Aorta (tissue), 5 donors: Measurements from ENCODE around the gene SIPA1L3. TPM values are rescaled to one million over a fixed set of nuclear protein-coding genes. Genes with fewer than 3 reads are reported as not detected.

ENCODE experiments used
- ATAC-seq: fragments of 200-7000 bp; cut with Tn5 transposase; one replicate; pipeline ENCODE4 v1.9.1; 2022; ENCODE audit warnings: moderate library complexity; ENCODE audit not compliant: low FRiP score
- DNase-seq, 2 donors: peaks; one replicate each; pipeline ENCODE4 v3.0.0-alpha.2; 2020
- H3K27ac ChIP-seq, 2 donors: one replicate each; pipeline ENCODE4 v1.5.1; 2013; ENCODE audit warnings: low read length in 2 of 2, mild to moderate bottlenecking in 2 of 2, moderate library complexity in 2 of 2, control low read depth in 1 of 2, inconsistent platforms in 1 of 2, low read depth in 1 of 2
- H3K27me3 ChIP-seq, 2 donors: one replicate each; pipeline ENCODE4 v1.6.1; 2013; ENCODE audit warnings: control low read depth in 1 of 2, low read length in 1 of 2, mild to moderate bottlenecking in 1 of 2, moderate library complexity in 1 of 2; ENCODE audit not compliant: insufficient read depth in 2 of 2, control insufficient read depth in 1 of 2
- H3K36me3 ChIP-seq, 2 donors: one replicate each; pipeline ENCODE4 v1.6.1; 2013; ENCODE audit warnings: control low read depth in 1 of 2, low read length in 1 of 2, mild to moderate bottlenecking in 1 of 2; ENCODE audit not compliant: insufficient read depth in 2 of 2, control insufficient read depth in 1 of 2
- H3K4me1 ChIP-seq, 2 donors: one replicate each; pipeline ENCODE4 v1.6.1; 2013; ENCODE audit warnings: low read length in 2 of 2, control low read depth in 1 of 2, mild to moderate bottlenecking in 1 of 2, moderate library complexity in 1 of 2; ENCODE audit not compliant: insufficient read depth in 2 of 2, control insufficient read depth in 1 of 2
- H3K4me3 ChIP-seq, 2 donors: one replicate each; pipeline ENCODE4 v1.5.1; 2013; ENCODE audit warnings: low read length in 2 of 2, control low read depth in 1 of 2, mild to moderate bottlenecking in 1 of 2
- H3K9me3 ChIP-seq: one replicate; pipeline ENCODE4 v1.6.1; 2013; ENCODE audit warnings: mild to moderate bottlenecking, low read length; ENCODE audit not compliant: control insufficient read depth
- WGBS, 2 donors: extraction: QIAGEN DNeasy Blood & Tissue Kit; methylation state at CpG; one replicate each; pipeline ENCODE4 v1.1.7; 2013; 5-methylcytosine and 5-hydroxymethylcytosine counted together
- intact Hi-C, 2 donors: fragments of 100-400 bp; cut with DNase I; formaldehyde crosslinking; loops; one replicate each; pipeline versions ENCODE4 v1.14.2 to v1.15.0; 2022
- polyA plus RNA-seq, 2 donors: library from polyadenylated mRNA; stranded (reverse); fragments of 200-250 nt; gene quantifications; one replicate each; pipeline ENCODE4 v1.2.3, GENCODE V29; 2013
- total RNA-seq, 2 donors: library from RNA; stranded (reverse); fragmentation: NEBNext Ultra II Directional; extraction: Animal tissue kit (Norgen Biotek cat#: 25700); gene quantifications; one replicate each; pipeline ENCODE4 v1.2.1, GENCODE V29; 2021
- donor health status: healthy with polysubstance abuse.
- donor health status: Bipolar disorder and iron deficiency.
- donor health status: DM: no; HTN: no; CAD: no.
- donor health status: DM: no; HTN: no; CAD: no.
- donor health status: DM: yes; HTN: yes; CAD: no.

SIPA1L3 gene
- total and polyA plus RNA-seq, 4 donors: 1.3 to 20.9 (median 11.2) TPM

DNA sequence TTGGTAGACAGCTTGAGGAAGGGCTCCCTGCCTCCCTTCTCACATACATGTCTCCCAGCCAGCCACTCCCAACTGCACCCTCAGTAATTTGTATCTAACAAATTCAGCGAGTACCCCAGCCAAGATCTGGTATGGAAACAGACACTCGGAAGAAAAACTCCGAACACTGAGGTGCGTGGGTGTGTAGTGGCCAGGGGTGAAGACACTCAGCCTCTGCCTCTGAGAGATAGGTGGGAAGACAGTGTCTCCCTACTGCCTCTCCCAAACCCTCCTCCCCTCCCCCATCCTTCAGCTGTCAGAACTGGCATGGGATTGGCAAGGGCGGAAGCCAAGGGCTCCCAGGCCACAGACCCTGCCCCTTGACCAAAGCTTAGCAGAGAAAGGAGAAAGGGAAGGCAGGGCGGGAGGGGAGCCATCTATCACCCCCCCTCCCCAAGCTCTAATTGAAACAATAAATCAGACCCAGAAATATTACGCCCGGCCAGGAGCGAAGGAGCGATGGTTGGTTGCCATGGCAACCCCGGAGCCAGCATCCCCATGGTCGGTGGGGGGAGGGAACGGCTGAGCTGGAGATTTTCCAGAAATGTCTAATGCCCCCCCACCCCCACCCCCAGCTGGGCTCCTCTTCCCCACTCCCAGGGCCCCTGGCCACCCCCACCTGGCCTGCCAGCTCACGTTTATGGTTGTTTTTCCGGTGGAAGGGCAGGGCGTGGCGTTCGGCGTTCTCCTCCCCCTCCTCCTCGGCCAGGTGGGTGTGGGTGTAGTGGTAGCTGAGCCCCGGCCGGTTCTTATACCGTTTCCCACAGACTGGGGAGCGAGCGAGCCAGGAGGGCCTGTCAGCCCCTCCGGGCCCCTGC, 310.0 kb downstream of the SIPA1L3 start:
- Histone ChIP-seq H3K27me3 (no peaks in the 10 kb centered on the region), H3K4me3 (no peak overlapping the region), H3K27ac (no peak overlapping the region), H3K36me3 (no peaks in the 10 kb centered on the region), H3K9me3 (no peaks in the 10 kb centered on the region), H3K4me1 (no peaks in the 10 kb centered on the region)
- ATAC-seq (no peak), DNase-seq (no peak)
- intact Hi-C loops: no loop called here
- 69 to 76% methylated on average over 13 to 26 of the region's 26 CpGs for WGBS, 2 donors

DNA sequence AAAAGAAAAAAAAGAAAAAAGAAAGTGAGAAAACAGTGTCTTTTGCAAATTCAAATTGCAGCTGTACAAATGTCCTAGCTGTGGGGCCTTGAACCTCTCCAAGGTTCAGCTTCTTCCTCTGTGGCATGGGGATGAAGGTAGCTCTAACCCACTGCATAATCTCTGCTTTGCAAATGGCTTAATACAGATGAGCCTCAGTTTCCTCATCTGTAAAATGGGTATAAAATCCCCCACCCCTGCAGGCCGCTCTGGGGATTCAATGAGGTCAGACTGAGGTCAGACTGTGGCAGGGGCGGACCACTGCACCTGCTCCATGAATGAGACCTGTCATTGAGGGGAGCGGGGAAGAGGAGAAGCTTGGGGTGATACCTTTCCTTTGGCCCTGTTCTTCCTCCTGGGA, 311.2 kb downstream of the SIPA1L3 start:
- no peak for ATAC-seq
- intact Hi-C loops: no loop called here

DNA sequence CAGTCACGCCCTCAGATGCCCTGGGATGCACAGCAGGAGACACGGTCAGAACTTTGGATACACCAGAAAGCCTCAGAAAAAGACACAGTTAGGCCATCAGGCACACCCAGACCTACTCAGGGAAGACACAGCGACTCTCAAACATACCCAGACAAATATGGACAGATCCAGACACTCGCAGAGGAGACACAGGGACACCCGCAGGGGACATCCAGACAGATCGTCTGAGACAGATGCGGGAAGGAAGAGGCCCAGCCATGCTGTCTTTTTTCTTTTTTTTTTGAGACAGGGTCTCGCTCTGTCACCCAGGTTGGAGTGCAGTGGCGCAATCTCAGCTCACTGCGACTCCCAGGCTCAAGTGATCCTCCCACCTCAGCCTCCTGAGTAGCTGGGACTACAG, 312.2 kb downstream of the SIPA1L3 start:
- DNase-seq: no peak
- WGBS, 2 donors: 95 to 96% methylated on average over 10 of the region's 10 CpGs
- intact Hi-C loops: no loop called here
- Histone ChIP-seq H3K4me3 (no peak overlapping the region), H3K4me1 (no peaks in the 10 kb centered on the region), H3K9me3 (no peaks in the 10 kb centered on the region), H3K27me3 (no peaks in the 10 kb centered on the region), H3K27ac (no peak overlapping the region), H3K36me3 (no peaks in the 10 kb centered on the region)
- ATAC-seq: no peak

More for the DNA sequence above, 311.2 kb downstream of the SIPA1L3 start:
- no peak for DNase-seq
- H3K4me1 ChIP-seq: no peaks in the 10 kb centered on the region
- H3K27ac ChIP-seq: no peak overlapping the region
- H3K4me3 ChIP-seq: no peak overlapping the region
- 96 to 100% methylated on average over 3 of the region's 3 CpGs for WGBS, 2 donors
- H3K36me3 ChIP-seq: no peaks in the 10 kb centered on the region
- H3K27me3 ChIP-seq: no peaks in the 10 kb centered on the region
- no peaks in the 10 kb centered on the region for H3K9me3 ChIP-seq

- no peaks in the 10 kb centered on the region for H3K27me3 ChIP-seq
- H3K27ac ChIP-seq: no peak overlapping the region
- DNase-seq: no peak
- ATAC-seq: no peak
- H3K36me3 ChIP-seq: no peaks in the 10 kb centered on the region
- 96 to 98% methylated on average over 6 of the region's 6 CpGs for WGBS, 2 donors
- intact Hi-C loops: loop anchor here in 1 of 2 donors (10.0 kb wide), 2 partner anchors 77 to 317 kb away; partner anchors contain the start of genes SIPA1L3 and WDR87
- no peaks in the 10 kb centered on the region for H3K9me3 ChIP-seq
- H3K4me1 ChIP-seq: no peaks in the 10 kb centered on the region
- H3K4me3 ChIP-seq: no peak overlapping the region
These were observed 314.4 kb downstream of the SIPA1L3 start for GRCh38 chr19:38221421-38221820.

GRCh38 chr19:38221919-38222830, 315.2 kb downstream of the SIPA1L3 start:
- no peak for ATAC-seq
- Histone ChIP-seq H3K36me3 (no peaks in the 10 kb centered on the region), H3K27me3 (no peaks in the 10 kb centered on the region), H3K4me3 (no peak overlapping the region), H3K9me3 (no peaks in the 10 kb centered on the region), H3K4me1 (no peaks in the 10 kb centered on the region), H3K27ac (no peak overlapping the region)
- intact Hi-C loops: loop anchor here in 1 of 2 donors (10.0 kb wide), 2 partner anchors 77 to 317 kb away; partner anchors contain the start of genes SIPA1L3 and WDR87
- DNase-seq: no peak
- WGBS, 2 donors: 83 to 84% methylated on average over 64 of the region's 64 CpGs

GRCh38 chr19:38223119-38223523, 316.1 kb downstream of the SIPA1L3 start:
- no peaks in the 10 kb centered on the region for H3K27me3 ChIP-seq
- no peak for DNase-seq

GRCh38 chr19:38223617-38224013, 316.6 kb downstream of the SIPA1L3 start:
- intact Hi-C loops: loop anchor here in 1 of 2 donors (10.0 kb wide), 2 partner anchors 79 to 319 kb away; partner anchors contain the start of genes SIPA1L3 and WDR87
- Histone ChIP-seq H3K27me3 (no peaks in the 10 kb centered on the region), H3K4me3 (no peak overlapping the region), H3K36me3 (no peaks in the 10 kb centered on the region), H3K9me3 (no peaks in the 10 kb centered on the region), H3K27ac (no peak overlapping the region), H3K4me1 (no peaks in the 10 kb centered on the region)
- DNase-seq: no peak
- WGBS, 2 donors: 7% methylated on average over 13 of the region's 13 CpGs
- ATAC-seq: no peak

More at GRCh38 chr19:38223119-38223523, 316.1 kb downstream of the SIPA1L3 start:
- Histone ChIP-seq H3K4me3 (no peak overlapping the region), H3K4me1 (no peaks in the 10 kb centered on the region), H3K9me3 (no peaks in the 10 kb centered on the region), H3K27ac (no peak overlapping the region), H3K36me3 (no peaks in the 10 kb centered on the region)
- WGBS, 2 donors: 90 to 91% methylated on average over 3 of the region's 3 CpGs
- intact Hi-C loops: loop anchor here in 1 of 2 donors (10.0 kb wide), 2 partner anchors 78 to 318 kb away; partner anchors contain the start of genes SIPA1L3 and WDR87
- no peak for ATAC-seq

DNA sequence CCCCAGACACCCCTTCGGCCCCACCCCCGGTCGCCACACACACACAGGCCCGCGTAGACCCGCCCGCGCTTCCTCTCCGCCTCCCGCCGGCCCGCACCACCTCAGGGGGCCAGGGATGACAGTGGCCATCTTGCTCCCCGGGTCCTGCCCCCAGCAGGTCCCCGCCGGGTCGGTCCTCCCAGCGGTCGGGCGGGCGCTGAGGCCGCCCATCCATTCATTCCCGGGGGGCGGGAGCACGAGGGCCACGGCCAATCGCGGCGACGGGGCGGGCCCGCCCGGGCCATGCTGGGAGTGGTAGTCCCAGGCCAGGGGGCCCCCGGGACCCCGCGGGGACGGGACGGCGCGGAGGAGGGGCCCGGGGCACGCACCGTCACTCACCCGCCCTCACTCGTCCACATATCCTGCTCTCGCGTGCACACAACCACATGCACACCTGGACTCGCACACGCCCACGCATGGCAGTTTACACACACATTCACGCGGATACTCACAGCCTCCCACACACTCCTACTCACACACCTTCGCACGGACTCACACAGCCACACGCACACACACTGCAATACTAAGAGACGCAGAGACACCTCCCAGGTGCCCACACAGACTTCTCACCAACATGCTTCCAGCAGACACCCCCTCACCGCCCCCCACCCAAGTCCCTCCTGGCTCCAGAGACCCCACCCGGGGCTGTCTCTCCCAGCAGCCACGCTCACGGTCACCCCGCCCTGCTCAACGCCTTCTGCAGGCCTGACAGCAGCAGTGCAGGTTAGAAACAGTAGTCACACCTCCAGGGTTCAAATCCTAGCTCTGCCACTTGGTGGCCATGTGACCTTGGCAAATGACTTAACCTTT, 317.2 kb downstream of the SIPA1L3 start, which contains the start of gene DPF1:
TSS of gene DPF1 (minus strand) at position 209 of the 849 bp plus-strand sequence. CDS start at position 129, 80 bp downstream.
- no peak for ATAC-seq
- no peak for DNase-seq
- Histone ChIP-seq H3K27me3 (no peaks in the 10 kb centered on the region), H3K9me3 (no peaks in the 10 kb centered on the region), H3K27ac (no peak within 1 kb of the TSS), H3K4me3 (no peak within 1 kb of the TSS), H3K36me3 (no peaks in the 10 kb centered on the region), H3K4me1 (no peaks in the 10 kb centered on the region)
- 3 to 4% methylated on average over 61 of the region's 61 CpGs for WGBS, 2 donors
- intact Hi-C loops: loop anchor here in 1 of 2 donors (10.0 kb wide), 2 partner anchors 79 to 319 kb away; partner anchors contain the start of genes SIPA1L3 and WDR87
